ENCODE measurements around the gene COL18A1. TPM values are rescaled to one million over a fixed set of nuclear protein-coding genes. Genes with fewer than 3 reads are reported as not detected.
A peak's percentile ranks its signal among the peaks of the same experiment; 100 is the strongest.
"Not testable (repeated sequence)": the region's sequence is repeated elsewhere in the genome, so short reads cannot be mapped to it uniquely, and the experiment has no call there.

COL18A1 gene
- polyA plus RNA-seq, 3 donors from 2014 or later = 0.30 to 1.8 (median 0.46) TPM

GRCh38 chr21:45554477-45555175 is 149.7 kb downstream of the COL18A1 start:
- H3K27ac Mint-ChIP-seq = peak overlapping the region; percentile 76 to 91 (median 83)
- peak; percentile 83 to 88 (median 87) for DNase-seq
- no peaks in the 10 kb centered on the region for H3K9me3 Mint-ChIP-seq
- H3K4me3 Mint-ChIP-seq = peak overlapping the region; percentile 86 to 94 (median 89)
- H3K27me3 Mint-ChIP-seq (ENCODE audit: low read depth in 3 of 3) = peaks cover 0 to 7% (median 2%) of the 10 kb centered on the region in 3 donors
- peaks cover 19 to 27% of the 10 kb centered on the region in 2 donors for H3K4me1 Mint-ChIP-seq
- no peaks in the 10 kb centered on the region for H3K36me3 Mint-ChIP-seq

- no peak for DNase-seq
- H3K36me3 Mint-ChIP-seq = no peaks in the 10 kb centered on the region
- H3K27ac Mint-ChIP-seq = no peak overlapping the region
- peaks cover 0 to 7% (median 2%) of the 10 kb centered on the region in 3 donors for H3K27me3 Mint-ChIP-seq (ENCODE audit: low read depth in 3 of 3)
- H3K4me3 Mint-ChIP-seq = no peak overlapping the region
- no peaks in the 10 kb centered on the region for H3K9me3 Mint-ChIP-seq
- H3K4me1 Mint-ChIP-seq = peaks cover 18 to 25% of the 10 kb centered on the region in 2 donors
Measured at GRCh38 chr21:45555251-45555556, 150.2 kb downstream of the COL18A1 start.

- Mint-ChIP-seq H3K27me3 (ENCODE audit: low read depth in 3 of 3) (peaks cover 0 to 4% (median 0%) of the 10 kb centered on the region in 3 donors), H3K36me3 (no peaks in the 10 kb centered on the region), H3K27ac (peak overlapping the region in 1 of 6 donors; percentile 35)
Measured at GRCh38 chr21:45555557-45556301, 150.8 kb downstream of the COL18A1 start.

GRCh38 chr21:45556302-45556644 is 151.3 kb downstream of the COL18A1 start:
- H3K27me3 Mint-ChIP-seq (ENCODE audit: low read depth in 3 of 3) = peaks cover 0 to 2% (median 0%) of the 10 kb centered on the region in 3 donors
- H3K36me3 Mint-ChIP-seq = no peaks in the 10 kb centered on the region
- peak overlapping the region in 1 of 5 donors; percentile 3 for H3K4me3 Mint-ChIP-seq
- DNase-seq = no peak
- H3K27ac Mint-ChIP-seq = no peak overlapping the region
- no peaks in the 10 kb centered on the region for H3K9me3 Mint-ChIP-seq
- H3K4me1 Mint-ChIP-seq = peaks cover 10 to 15% of the 10 kb centered on the region in 2 donors

More at GRCh38 chr21:45555557-45556301, 150.8 kb downstream of the COL18A1 start:
- peaks cover 14 to 20% of the 10 kb centered on the region in 2 donors for H3K4me1 Mint-ChIP-seq
- peak; percentile 35 to 53 (median 42) for DNase-seq
- H3K4me3 Mint-ChIP-seq = peak overlapping the region in 3 of 5 donors; percentile 55 to 78 (median 71)
- no peaks in the 10 kb centered on the region for H3K9me3 Mint-ChIP-seq

GRCh38 chr21:45556645-45557615 is 152.0 kb downstream of the COL18A1 start:
- H3K9me3 Mint-ChIP-seq = no peaks in the 10 kb centered on the region
- DNase-seq = no peak
- H3K4me1 Mint-ChIP-seq = peaks cover 6 to 8% of the 10 kb centered on the region in 2 donors
- peaks cover 0 to 3% (median 2%) of the 10 kb centered on the region in 3 donors for H3K27me3 Mint-ChIP-seq (ENCODE audit: low read depth in 3 of 3)
- H3K4me3 Mint-ChIP-seq = peak overlapping the region in 3 of 5 donors; percentile 3 to 39 (median 8)
- no peaks in the 10 kb centered on the region for H3K36me3 Mint-ChIP-seq
- no peak overlapping the region for H3K27ac Mint-ChIP-seq

GRCh38 chr21:45557616-45558043 is 152.7 kb downstream of the COL18A1 start:
- Mint-ChIP-seq H3K9me3 (no peaks in the 10 kb centered on the region), H3K36me3 (no peaks in the 10 kb centered on the region), H3K4me3 (peak overlapping the region in 1 of 5 donors; percentile 21), H3K27me3 (ENCODE audit: low read depth in 3 of 3) (peaks cover 0 to 3% (median 3%) of the 10 kb centered on the region in 3 donors), H3K4me1 (peaks cover 5 to 7% of the 10 kb centered on the region in 2 donors), H3K27ac (no peak overlapping the region)
- DNase-seq = no peak

GRCh38 chr21:45558044-45558721 is 153.2 kb downstream of the COL18A1 start:
- no peak overlapping the region for H3K27ac Mint-ChIP-seq
- peaks cover 3 to 9% (median 4%) of the 10 kb centered on the region in 3 donors for H3K27me3 Mint-ChIP-seq (ENCODE audit: low read depth in 3 of 3)
- DNase-seq = no peak
- H3K4me3 Mint-ChIP-seq = no peak overlapping the region
- H3K4me1 Mint-ChIP-seq = peaks cover 5 to 7% of the 10 kb centered on the region in 2 donors
- H3K9me3 Mint-ChIP-seq = no peaks in the 10 kb centered on the region
- no peaks in the 10 kb centered on the region for H3K36me3 Mint-ChIP-seq

GRCh38 chr21:45559216-45560105 is 154.5 kb downstream of the COL18A1 start:
- Mint-ChIP-seq H3K4me1 (peaks cover 4 to 5% of the 10 kb centered on the region in 2 donors), H3K36me3 (no peaks in the 10 kb centered on the region), H3K27ac (no peak overlapping the region), H3K27me3 (ENCODE audit: low read depth in 3 of 3) (peaks cover 3 to 14% (median 4%) of the 10 kb centered on the region in 3 donors), H3K9me3 (no peaks in the 10 kb centered on the region), H3K4me3 (no peak overlapping the region)
- no peak for DNase-seq

GRCh38 chr21:45560106-45561021 is 155.4 kb downstream of the COL18A1 start:
- Mint-ChIP-seq H3K4me1 (no peaks in the 10 kb centered on the region), H3K4me3 (no peak overlapping the region), H3K36me3 (no peaks in the 10 kb centered on the region), H3K9me3 (no peaks in the 10 kb centered on the region), H3K27me3 (ENCODE audit: low read depth in 3 of 3) (peaks cover 2 to 14% (median 6%) of the 10 kb centered on the region in 3 donors), H3K27ac (no peak overlapping the region)
- DNase-seq = no peak

GRCh38 chr21:45561241-45561640 is 156.3 kb downstream of the COL18A1 start:
- not testable (repeated sequence) for H3K36me3 Mint-ChIP-seq, H3K9me3 Mint-ChIP-seq, DNase-seq, H3K4me1 Mint-ChIP-seq, H3K27ac Mint-ChIP-seq, H3K4me3 Mint-ChIP-seq
- peaks cover 2 to 14% (median 9%) of the 10 kb centered on the region in 3 donors for H3K27me3 Mint-ChIP-seq (ENCODE audit: low read depth in 3 of 3)

- no peak for DNase-seq
- Mint-ChIP-seq H3K27ac (no peak overlapping the region), H3K36me3 (no peaks in the 10 kb centered on the region), H3K27me3 (ENCODE audit: low read depth in 3 of 3) (peaks cover 2 to 14% (median 9%) of the 10 kb centered on the region in 3 donors), H3K9me3 (no peaks in the 10 kb centered on the region), H3K4me1 (no peaks in the 10 kb centered on the region), H3K4me3 (no peak overlapping the region)
Measured at GRCh38 chr21:45562402-45562801, 157.4 kb downstream of the COL18A1 start.

Measured in immature natural killer cell (primary cell).